ENCODE measurements around the gene BMP5.

Gene BMP5

DNA sequence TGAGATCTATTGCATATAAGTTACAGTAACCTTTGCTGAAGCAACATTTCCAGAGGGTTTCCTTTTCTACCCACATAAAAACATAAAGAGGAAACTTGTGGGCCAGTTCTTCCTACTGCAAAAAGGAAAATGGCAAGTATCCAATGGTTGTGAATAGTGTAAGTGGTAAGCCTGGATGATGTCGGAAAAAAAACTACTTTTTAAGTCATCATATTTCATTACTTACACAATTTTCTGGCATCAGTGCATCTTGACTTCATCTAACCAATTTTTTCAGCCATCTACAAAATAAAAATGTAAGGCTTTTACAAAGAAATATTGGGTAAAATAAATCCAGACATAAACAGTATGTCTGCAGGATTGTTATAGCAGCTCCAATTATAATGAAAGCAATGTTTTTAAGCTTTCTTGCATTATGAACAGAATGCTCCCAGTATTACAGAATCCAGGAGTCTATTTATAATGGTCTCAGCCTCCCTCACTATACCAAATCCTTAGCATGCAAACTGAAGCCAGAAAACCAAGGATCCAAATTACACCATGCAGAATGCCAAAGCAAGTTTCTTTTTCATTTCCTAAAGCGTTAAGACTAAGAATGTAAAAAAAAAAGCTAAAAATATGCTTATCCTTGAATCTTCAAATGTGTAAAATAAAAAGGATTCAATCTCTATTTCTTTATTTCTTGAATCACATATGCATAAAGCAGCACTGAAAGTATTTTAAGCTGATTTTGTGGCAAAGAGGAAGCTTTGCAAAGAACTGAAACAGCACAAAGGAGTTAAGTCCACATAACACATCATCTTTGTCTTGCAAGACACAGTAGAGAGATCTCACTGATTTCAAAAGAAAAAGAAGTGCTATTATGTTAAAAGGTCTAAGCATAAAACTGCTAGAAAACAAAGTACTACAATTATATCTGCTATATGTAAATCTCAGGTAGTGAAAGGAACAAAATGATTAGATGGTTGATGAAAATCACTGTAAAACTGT is 169.6 kb downstream of the BMP5 start:
- no peak for DNase-seq

DNA sequence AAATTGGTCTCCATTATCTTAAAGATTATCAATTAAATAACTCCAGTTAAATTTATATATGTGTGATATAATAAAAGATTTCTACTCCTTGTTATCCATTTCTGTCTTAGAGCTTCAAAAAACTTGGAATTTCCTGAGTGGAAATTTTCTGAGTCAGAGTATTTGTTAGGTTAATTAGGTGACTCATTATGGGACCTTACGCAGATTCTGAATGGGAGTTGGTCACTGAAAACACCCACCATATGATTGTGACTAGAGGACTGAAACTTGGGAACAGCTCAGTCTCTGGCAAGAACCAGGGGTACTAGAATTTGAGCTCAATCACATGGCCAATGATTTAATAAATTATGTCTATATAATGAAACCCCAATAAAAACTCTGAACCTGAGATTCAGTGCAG is 171.0 kb downstream of the BMP5 start:
- DNase-seq: no peak
